HepG2 (cell line): Measurements from ENCODE around the gene TRAPPC12. TPM values are rescaled to one million over a fixed set of nuclear protein-coding genes. Genes with fewer than 3 reads are reported as not detected.

Source experiments
- ATAC-seq: fragments of 200-7000 bp; cut with Tn5 transposase; 3 replicates; pipeline ENCODE4 v1.9.1; 2020; ENCODE audit warnings: mild to moderate bottlenecking, moderate library complexity
- BruUV-seq: library from RNA; stranded (reverse); fragments of 400-500 nt; replicated peaks from 2 replicates; lab custom pipeline; 2021; lab: Mats Ljungman, UMichigan
- CTCF ChIA-PET: fragments of 300-600 bp; formaldehyde crosslinking; extraction: SDS; loops from one replicate; lab custom pipeline; 2021; ENCODE audit warnings: low total read pairs, inconsistent platforms, low intra/inter-chr PET ratio; lab: Yijun Ruan, JAX
- POLR2A ChIA-PET: fragments of 350-600 bp; sonication (Branson Sonifier 250); formaldehyde crosslinking; loops from one replicate; lab custom pipeline; 2020; ENCODE audit warnings: antibody characterized with exemption, inconsistent platforms; lab: Yijun Ruan, JAX
- DNase-seq: peaks from one replicate; pipeline ENCODE4 v3.0.0-alpha.2; 2015; ENCODE audit warnings: low spot score
- FAIRE-seq: peaks from 3 replicates; lab custom pipeline; 2011; peaks lifted over from hg19 to GRCh38; lab: Jason Lieb, UNC
- H2AFZ ChIP-seq: one replicate; pipeline ENCODE4 v1.6.1; 2011; ENCODE audit warnings: low read length, inconsistent platforms
- H3K27ac ChIP-seq: fragments of 300-600 bp; 3 replicates; pipeline ENCODE4 v1.8.0; 2011; ENCODE audit warnings: mixed run types, mild to moderate bottlenecking, mixed read lengths, low read length, inconsistent platforms; ENCODE audit not compliant: insufficient read depth; ENCODE audit errors: extremely low read length
- H3K27me3 ChIP-seq, 2 experiments: fragments of 200-600 bp in 1 of 2; 2 replicates in 1 of 2; 3 replicates in 1 of 2; pipeline versions ENCODE4 v1.6.0 to v1.8.0; 2011; ENCODE audit warnings: low read length in 2 of 2, mild to moderate bottlenecking in 2 of 2, moderate library complexity in 2 of 2, inconsistent platforms in 1 of 2; ENCODE audit not compliant: insufficient read depth in 2 of 2, control insufficient read depth in 1 of 2
- H3K36me3 ChIP-seq, 2 experiments: fragments of 200-600 bp in 1 of 2; replicated peaks in 1 of 2; 2 replicates in 1 of 2; 3 replicates in 1 of 2; pipeline versions ENCODE4 v1.5.1 to v1.8.0; 2011; ENCODE audit warnings: low read length in 2 of 2, inconsistent platforms in 1 of 2; ENCODE audit not compliant: insufficient read depth in 2 of 2, control insufficient read depth in 1 of 2
- H3K4me1 ChIP-seq: 2 replicates; pipeline ENCODE4 v1.5.1; 2012; ENCODE audit warnings: low read length, inconsistent platforms; ENCODE audit not compliant: insufficient read depth
- H3K4me2 ChIP-seq: 2 replicates; pipeline ENCODE4 v1.6.0; 2011; ENCODE audit warnings: low read depth, low read length, inconsistent platforms
- H3K4me3 ChIP-seq, 3 experiments: fragments of 200-600 bp in 1 of 3; sonication (generic), shearing (Covaris generic) in 1 of 3; replicated peaks in 1 of 3; 2 replicates each; pipeline ENCODE4 v1.5.1; 2011 to 2016; ENCODE audit warnings: low read length in 3 of 3, inconsistent platforms in 2 of 3, low read depth in 2 of 3, mild to moderate bottlenecking in 2 of 3, control low read depth in 1 of 3, mixed read lengths in 1 of 3; ENCODE audit not compliant: insufficient read depth in 1 of 3
- H3K79me2 ChIP-seq: one replicate; pipeline ENCODE4 v1.6.1; 2011; ENCODE audit warnings: low read length, inconsistent platforms; ENCODE audit not compliant: insufficient read depth
- H3K9ac ChIP-seq: 2 replicates; pipeline ENCODE4 v1.6.0; 2011; ENCODE audit warnings: mild to moderate bottlenecking, low read depth, low read length, inconsistent platforms; ENCODE audit not compliant: insufficient read depth
- H3K9me3 ChIP-seq: 2 replicates; pipeline ENCODE4 v1.5.1; 2012; ENCODE audit warnings: mild to moderate bottlenecking, low read length
- H4K20me1 ChIP-seq: 2 replicates; pipeline ENCODE4 v1.6.0; 2011; ENCODE audit warnings: inconsistent platforms, mild to moderate bottlenecking, low read length, moderate library complexity; ENCODE audit not compliant: insufficient read depth
- AGO2 ChIP-seq: fragments of 200-400 bp; formaldehyde crosslinking; optimal IDR thresholded peaks from 2 replicates; pipeline ENCODE3; 2017; ENCODE audit warnings: mild to moderate bottlenecking, low read depth, low read length, moderate library complexity
- AKNA ChIP-seq: sonication (generic); formaldehyde crosslinking; IDR thresholded peaks from 2 replicates; pipeline ENCODE4 v1.4.0; 2020; ENCODE audit warnings: missing genetic modification reagents, borderline replicate concordance
- ISX ChIP-seq: sonication (generic); formaldehyde crosslinking; conservative IDR thresholded peaks from 2 replicates; pipeline ENCODE4 v1.5.0; 2020; ENCODE audit warnings: missing genetic modification reagents
- MAFK ChIP-seq, 2 experiments: IDR thresholded peaks in 1 of 2; conservative IDR thresholded peaks in 1 of 2; 2 replicates each; pipeline ENCODE4 v1.6.1; 2011; ENCODE audit warnings: improper control_type of control experiment in 2 of 2, low read length in 2 of 2
- MXI1 ChIP-seq: IDR thresholded peaks from 3 replicates; pipeline ENCODE4 v1.6.1; 2012; ENCODE audit warnings: low read depth, low read length, inconsistent platforms, borderline replicate concordance
- NFE2L1 ChIP-seq: sonication (generic); formaldehyde crosslinking; IDR thresholded peaks from 2 replicates; pipeline ENCODE4 v1.4.0; 2020; ENCODE audit warnings: missing genetic modification reagents, mild to moderate bottlenecking, borderline replicate concordance
- PHB2 ChIP-seq: fragments of 450-650 bp; IDR thresholded peaks from 2 replicates; pipeline ENCODE4 v1.6.1; 2018; ENCODE audit not compliant: partially characterized antibody
- ZNF296 ChIP-seq: sonication (generic); formaldehyde crosslinking; conservative IDR thresholded peaks from 2 replicates; pipeline ENCODE4 v1.5.0; 2020; ENCODE audit warnings: mild to moderate bottlenecking, missing genetic modification reagents
- ZNF430 ChIP-seq: sonication (generic); formaldehyde crosslinking; IDR thresholded peaks from 2 replicates; pipeline ENCODE4 v1.9.0; 2021; ENCODE audit warnings: mild to moderate bottlenecking, missing genetic modification reagents
- ZNF44 ChIP-seq: sonication (generic); formaldehyde crosslinking; IDR thresholded peaks from 2 replicates; pipeline ENCODE4 v1.5.1; 2020; ENCODE audit warnings: mild to moderate bottlenecking, missing genetic modification reagents
- ZNF768 ChIP-seq: sonication (generic); formaldehyde crosslinking; IDR thresholded peaks from 2 replicates; pipeline ENCODE4 v1.4.0; 2020; ENCODE audit warnings: missing genetic modification reagents
- WGBS: methylation state at CpG from one replicate; pipeline ENCODE4 v1.1.6; 2017; ENCODE audit warnings: low lambda C conversion rate; 5-methylcytosine and 5-hydroxymethylcytosine counted together
- in situ Hi-C: cut with HindIII; loops from 2 replicates; pipeline ENCODE4 v1.10.0; 2017; ENCODE audit warnings: low pct_unique_long_range_greater_than_20kb; ENCODE audit not compliant: extremely low pct_ligation_motif_present
- intact Hi-C: fragments of 100-400 bp; cut with micrococcal nuclease; formaldehyde crosslinking; loops from one replicate; pipeline ENCODE4 v1.10.0; 2022; ENCODE audit not compliant: unreplicated experiment
- polyA plus RNA-seq, 8 experiments: library from polyadenylated mRNA; depleted of rRNA in 3 of 8; stranded (reverse) in 7 of 8; unstranded in 1 of 8; fragments of >200 nt; fragmentation: Illumina TruSeq in 4 of 8; extraction: Trizol in 4 of 8; gene quantifications; 2 replicates each; pipeline versions ENCODE4 v1.2.1 to v1.2.3, GENCODE V29; 2011 to 2016; ENCODE audit warnings: low read depth in 4 of 8, missing spikeins in 1 of 8, mixed read lengths in 1 of 8; ENCODE audit not compliant: insufficient read depth in 1 of 8
- total RNA-seq, 5 experiments: library from RNA; depleted of rRNA; stranded (reverse); fragments of >200 nt; fragmentation: Illumina TruSeq; extraction: Trizol; gene quantifications; 2 replicates each; pipeline ENCODE4 v1.2.3, GENCODE V29; 2016; ENCODE audit warnings: low read depth in 1 of 5
- TF ChIP-seq, protein P1 (sequence below): sonication (generic); formaldehyde crosslinking; IDR thresholded peaks from 2 replicates; pipeline ENCODE4 v1.4.0; 2020; ENCODE audit warnings: missing genetic modification reagents, borderline replicate concordance

The TRAPPC12 gene
- total and polyA plus RNA-seq, 2 of the 13 experiments (the other 11 are each of a cell fraction or from before 2014, with no cell fraction given), result 46.4 to 97.7 TPM

- Histone ChIP-seq H3K27ac (no peak overlapping the region), H3K9me3 (no peaks in the 10 kb centered on the region), H3K4me3 (no peak overlapping the region), H3K36me3 (peaks cover 3 to 8% of the 10 kb centered on the region in 2 experiments; a peak in 4 of 5 replicates), H2AFZ (no peak overlapping the region), H3K4me2 (no peak overlapping the region), H3K79me2 (no peaks in the 10 kb centered on the region), H4K20me1 (no peaks in the 10 kb centered on the region), H3K4me1 (peaks cover 36% of the 10 kb centered on the region), H3K27me3 (no peaks in the 10 kb centered on the region), H3K9ac (no peak overlapping the region)
- CTCF ChIA-PET, result no interaction called here
- TF ChIP-seq AGO2 (peak; percentile 11), MXI1 (no peak), ZNF430 (CRISPR knock-in tag) (no peak), ISX (no peak), ZNF768 (CRISPR knock-in tag) (0 out of 2 replicates have a peak, but pooled peaks have one; percentile 5), PHB2 (no peak), ZNF44 (no peak), AKNA (CRISPR knock-in tag) (no peak), ZNF296 (no peak), NFE2L1 (CRISPR knock-in tag) (no peak), MAFK (conservative IDR thresholded peaks at IDR 0.05 in 1 of 2, IDR thresholded peaks at IDR 0.05 in 1 of 2; ENCODE audit: low read length in 2 of 2) (no peak)
- TF ChIP-seq, protein P1, sequence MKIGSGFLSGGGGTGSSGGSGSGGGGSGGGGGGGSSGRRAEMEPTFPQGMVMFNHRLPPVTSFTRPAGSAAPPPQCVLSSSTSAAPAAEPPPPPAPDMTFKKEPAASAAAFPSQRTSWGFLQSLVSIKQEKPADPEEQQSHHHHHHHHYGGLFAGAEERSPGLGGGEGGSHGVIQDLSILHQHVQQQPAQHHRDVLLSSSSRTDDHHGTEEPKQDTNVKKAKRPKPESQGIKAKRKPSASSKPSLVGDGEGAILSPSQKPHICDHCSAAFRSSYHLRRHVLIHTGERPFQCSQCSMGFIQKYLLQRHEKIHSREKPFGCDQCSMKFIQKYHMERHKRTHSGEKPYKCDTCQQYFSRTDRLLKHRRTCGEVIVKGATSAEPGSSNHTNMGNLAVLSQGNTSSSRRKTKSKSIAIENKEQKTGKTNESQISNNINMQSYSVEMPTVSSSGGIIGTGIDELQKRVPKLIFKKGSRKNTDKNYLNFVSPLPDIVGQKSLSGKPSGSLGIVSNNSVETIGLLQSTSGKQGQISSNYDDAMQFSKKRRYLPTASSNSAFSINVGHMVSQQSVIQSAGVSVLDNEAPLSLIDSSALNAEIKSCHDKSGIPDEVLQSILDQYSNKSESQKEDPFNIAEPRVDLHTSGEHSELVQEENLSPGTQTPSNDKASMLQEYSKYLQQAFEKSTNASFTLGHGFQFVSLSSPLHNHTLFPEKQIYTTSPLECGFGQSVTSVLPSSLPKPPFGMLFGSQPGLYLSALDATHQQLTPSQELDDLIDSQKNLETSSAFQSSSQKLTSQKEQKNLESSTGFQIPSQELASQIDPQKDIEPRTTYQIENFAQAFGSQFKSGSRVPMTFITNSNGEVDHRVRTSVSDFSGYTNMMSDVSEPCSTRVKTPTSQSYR (CRISPR knock-in tag), result no peak
- intact Hi-C loops, result no loop called here
- DNase-seq (no peak), FAIRE-seq (no peak), ATAC-seq (no peak)
- POLR2A ChIA-PET, result no interaction called here
- BruUV-seq, result no TSS peak
- in situ Hi-C loops, result no loop called here
- WGBS, result 92% methylated on average over 34 of the region's 34 CpGs
Measured at GRCh38 chr2:3483986-3484960, 104.8 kb downstream of the TRAPPC12 start.
